K562 (cell line): ENCODE results near the gene CTDSPL. TPM values are rescaled to one million over a fixed set of nuclear protein-coding genes. Genes with fewer than 3 reads are reported as not detected.
A peak's percentile ranks its signal among the peaks of the same experiment; 100 is the strongest.

ENCODE experiments used
- CEBPG ChIP-seq, 3 experiments: fragments of 200-800 bp in 1 of 3; sonication (Bioruptor generic) in 1 of 3; sonication (generic) in 1 of 3; formaldehyde crosslinking in 1 of 3; IDR thresholded peaks in 2 of 3; conservative IDR thresholded peaks in 1 of 3; 2 replicates each; pipeline versions ENCODE4 v1.6.1 to v1.8.0; 2016 to 2022; ENCODE audit warnings: missing compliant biosample characterization in 2 of 3, missing genetic modification characterization in 2 of 3, mild to moderate bottlenecking in 1 of 3, missing genetic modification reagents in 1 of 3
- CREB1 ChIP-seq, 2 experiments: sonication (generic) in 1 of 2; formaldehyde crosslinking in 1 of 2; IDR thresholded peaks; 2 replicates each; pipeline versions ENCODE4 v1.6.1 to v1.8.0; 2012 to 2022; ENCODE audit warnings: inconsistent platforms in 1 of 2, mild to moderate bottlenecking in 1 of 2, missing genetic modification reagents in 1 of 2, moderate library complexity in 1 of 2
- FOXJ3 ChIP-seq: sonication (generic); formaldehyde crosslinking; IDR thresholded peaks from 2 replicates; pipeline ENCODE4 v1.4.0; 2020; ENCODE audit warnings: mild to moderate bottlenecking, missing genetic modification reagents
- HES1 ChIP-seq: fragments of 450-650 bp; IDR thresholded peaks from 2 replicates; pipeline ENCODE4 v1.6.1; 2016; ENCODE audit warnings: low read depth, mild to moderate bottlenecking, moderate library complexity
- HNRNPLL ChIP-seq: fragments of 200-400 bp; formaldehyde crosslinking; IDR thresholded peaks from 2 replicates; pipeline ENCODE4 v1.6.1; 2017; ENCODE audit warnings: low read length, low read depth, mild to moderate bottlenecking; ENCODE audit not compliant: poor library complexity, severe bottlenecking
- ZNF212 ChIP-seq: fragments of 450-650 bp; formaldehyde crosslinking; IDR thresholded peaks from 2 replicates; pipeline ENCODE4 v1.4.0; 2020; ENCODE audit warnings: mild to moderate bottlenecking
- ZNF740 ChIP-seq, 3 experiments: fragments of 200-800 bp in 1 of 3; sonication (Bioruptor generic) in 1 of 3; sonication (generic) in 1 of 3; formaldehyde crosslinking in 1 of 3; IDR thresholded peaks; 2 replicates each; pipeline versions ENCODE4 v1.6.1 to v1.8.0; 2016 to 2022; ENCODE audit warnings: mild to moderate bottlenecking in 2 of 3, missing compliant biosample characterization in 2 of 3, missing genetic modification characterization in 2 of 3, missing genetic modification reagents in 1 of 3
- ZNF778 ChIP-seq: fragments of 450-650 bp; formaldehyde crosslinking; IDR thresholded peaks from 2 replicates; pipeline ENCODE4 v1.4.0; 2020; ENCODE audit warnings: mild to moderate bottlenecking, moderate library complexity
- ZSCAN32 ChIP-seq: fragments of 450-650 bp; formaldehyde crosslinking; IDR thresholded peaks from 2 replicates; pipeline ENCODE4 v1.4.0; 2020; ENCODE audit warnings: mild to moderate bottlenecking, moderate library complexity
- polyA plus RNA-seq, 8 experiments: library from polyadenylated mRNA; depleted of rRNA in 4 of 8; stranded (reverse) in 5 of 8; unstranded in 3 of 8; fragments of >200 nt; fragmentation: Nextera tagmentation in 2 of 8; fragmentation: Illumina TruSeq in 1 of 8; extraction: Ambion mirVana in 2 of 8; extraction: Trizol in 1 of 8; gene quantifications; 2 replicates each; pipeline versions ENCODE4 v1.2.1 to v1.2.3, GENCODE V29; 2011 to 2014; ENCODE audit warnings: inconsistent platforms in 1 of 8, missing spikeins in 1 of 8
- total RNA-seq, 7 experiments: library from RNA; depleted of rRNA in 6 of 7; stranded (reverse); fragments of >200 nt in 6 of 7; fragmentation: Illumina TruSeq in 2 of 7; extraction: Trizol in 2 of 7; gene quantifications; 2 replicates each; pipeline versions ENCODE4 v1.2.1 to v1.2.3, GENCODE V29; 2011 to 2021; ENCODE audit warnings: low replicate concordance in 1 of 7
- TF ChIP-seq, protein P1 (sequence below): fragments of 450-650 bp; IDR thresholded peaks from 2 replicates; pipeline ENCODE4 v1.6.1; 2016; ENCODE audit warnings: mild to moderate bottlenecking, moderate library complexity

CTDSPL gene
- total and polyA plus RNA-seq, 9 of the 15 experiments (the other 6 are each of a cell fraction or from before 2014, with no cell fraction given), result 5.1 to 19.3 (median 11.3) TPM

DNA sequence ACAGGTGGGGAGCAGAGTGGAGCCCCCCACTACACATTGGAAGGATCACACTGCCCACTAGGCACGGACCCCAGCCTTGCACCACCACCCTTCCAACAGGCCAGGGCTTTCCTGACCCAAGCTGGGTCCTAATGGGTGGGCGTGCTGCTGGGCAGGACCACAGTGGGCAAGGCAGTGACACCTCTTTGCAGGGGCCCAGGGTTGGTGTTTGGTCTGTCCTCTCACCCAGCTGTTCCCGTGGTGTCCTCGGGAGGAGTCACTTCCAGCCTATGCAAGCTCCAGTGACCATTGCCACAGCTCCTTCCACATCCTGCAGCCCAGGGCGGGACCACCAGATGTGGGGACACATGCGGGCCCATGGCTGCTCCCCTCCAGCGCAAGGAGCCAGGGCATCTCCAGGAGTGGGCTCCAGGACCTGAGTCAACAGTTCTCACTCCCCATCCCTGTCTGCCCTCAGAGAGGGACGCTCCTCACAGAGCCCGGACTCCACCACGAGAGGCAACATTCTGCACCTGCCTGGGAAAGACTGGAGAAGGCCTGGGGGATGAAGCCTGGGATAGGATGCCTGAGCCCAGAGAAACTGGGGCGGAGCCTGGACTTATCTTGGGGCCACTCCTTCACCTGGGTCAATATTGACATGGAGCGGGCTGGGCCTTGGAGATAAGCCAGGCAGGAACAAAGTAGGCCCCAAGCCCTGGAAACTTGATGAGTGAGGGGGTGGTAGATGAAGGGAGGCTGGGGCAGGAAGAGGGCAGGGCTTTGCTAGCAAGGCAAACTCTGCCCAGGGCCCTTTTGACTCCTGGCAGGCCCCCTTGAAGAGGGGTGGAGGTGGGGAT lies 125.0 kb downstream of the CTDSPL start (continued):
- TF ChIP-seq ZNF778 (no peak), FOXJ3 (CRISPR knock-in tag) (peak; percentile 55; the same call in 1 of the 2 replicates), HES1 (peak; percentile 86), ZNF740 (CRISPR knock-in tag; IDR thresholded peaks at IDR 0.05) (peak; percentile 33), ZNF740 (tag; IDR thresholded peaks at IDR 0.05) (no peak), CEBPG (CRISPR knock-in tag; IDR thresholded peaks at IDR 0.05) (no peak), CEBPG (tag; conservative IDR thresholded peaks at IDR 0.05 in 1 of 2, IDR thresholded peaks at IDR 0.05 in 1 of 2) (no peak), CREB1 (IDR thresholded peaks at IDR 0.05) (peak; percentile 73; the same call in 1 of the 2 replicates), CREB1 (CRISPR knock-in tag; IDR thresholded peaks at IDR 0.05) (peak; percentile 43; the same call in 1 of the 2 replicates), ZSCAN32 (CRISPR knock-in tag) (no peak), HNRNPLL (no peak), ZNF212 (no peak)
- TF ChIP-seq, protein P1, sequence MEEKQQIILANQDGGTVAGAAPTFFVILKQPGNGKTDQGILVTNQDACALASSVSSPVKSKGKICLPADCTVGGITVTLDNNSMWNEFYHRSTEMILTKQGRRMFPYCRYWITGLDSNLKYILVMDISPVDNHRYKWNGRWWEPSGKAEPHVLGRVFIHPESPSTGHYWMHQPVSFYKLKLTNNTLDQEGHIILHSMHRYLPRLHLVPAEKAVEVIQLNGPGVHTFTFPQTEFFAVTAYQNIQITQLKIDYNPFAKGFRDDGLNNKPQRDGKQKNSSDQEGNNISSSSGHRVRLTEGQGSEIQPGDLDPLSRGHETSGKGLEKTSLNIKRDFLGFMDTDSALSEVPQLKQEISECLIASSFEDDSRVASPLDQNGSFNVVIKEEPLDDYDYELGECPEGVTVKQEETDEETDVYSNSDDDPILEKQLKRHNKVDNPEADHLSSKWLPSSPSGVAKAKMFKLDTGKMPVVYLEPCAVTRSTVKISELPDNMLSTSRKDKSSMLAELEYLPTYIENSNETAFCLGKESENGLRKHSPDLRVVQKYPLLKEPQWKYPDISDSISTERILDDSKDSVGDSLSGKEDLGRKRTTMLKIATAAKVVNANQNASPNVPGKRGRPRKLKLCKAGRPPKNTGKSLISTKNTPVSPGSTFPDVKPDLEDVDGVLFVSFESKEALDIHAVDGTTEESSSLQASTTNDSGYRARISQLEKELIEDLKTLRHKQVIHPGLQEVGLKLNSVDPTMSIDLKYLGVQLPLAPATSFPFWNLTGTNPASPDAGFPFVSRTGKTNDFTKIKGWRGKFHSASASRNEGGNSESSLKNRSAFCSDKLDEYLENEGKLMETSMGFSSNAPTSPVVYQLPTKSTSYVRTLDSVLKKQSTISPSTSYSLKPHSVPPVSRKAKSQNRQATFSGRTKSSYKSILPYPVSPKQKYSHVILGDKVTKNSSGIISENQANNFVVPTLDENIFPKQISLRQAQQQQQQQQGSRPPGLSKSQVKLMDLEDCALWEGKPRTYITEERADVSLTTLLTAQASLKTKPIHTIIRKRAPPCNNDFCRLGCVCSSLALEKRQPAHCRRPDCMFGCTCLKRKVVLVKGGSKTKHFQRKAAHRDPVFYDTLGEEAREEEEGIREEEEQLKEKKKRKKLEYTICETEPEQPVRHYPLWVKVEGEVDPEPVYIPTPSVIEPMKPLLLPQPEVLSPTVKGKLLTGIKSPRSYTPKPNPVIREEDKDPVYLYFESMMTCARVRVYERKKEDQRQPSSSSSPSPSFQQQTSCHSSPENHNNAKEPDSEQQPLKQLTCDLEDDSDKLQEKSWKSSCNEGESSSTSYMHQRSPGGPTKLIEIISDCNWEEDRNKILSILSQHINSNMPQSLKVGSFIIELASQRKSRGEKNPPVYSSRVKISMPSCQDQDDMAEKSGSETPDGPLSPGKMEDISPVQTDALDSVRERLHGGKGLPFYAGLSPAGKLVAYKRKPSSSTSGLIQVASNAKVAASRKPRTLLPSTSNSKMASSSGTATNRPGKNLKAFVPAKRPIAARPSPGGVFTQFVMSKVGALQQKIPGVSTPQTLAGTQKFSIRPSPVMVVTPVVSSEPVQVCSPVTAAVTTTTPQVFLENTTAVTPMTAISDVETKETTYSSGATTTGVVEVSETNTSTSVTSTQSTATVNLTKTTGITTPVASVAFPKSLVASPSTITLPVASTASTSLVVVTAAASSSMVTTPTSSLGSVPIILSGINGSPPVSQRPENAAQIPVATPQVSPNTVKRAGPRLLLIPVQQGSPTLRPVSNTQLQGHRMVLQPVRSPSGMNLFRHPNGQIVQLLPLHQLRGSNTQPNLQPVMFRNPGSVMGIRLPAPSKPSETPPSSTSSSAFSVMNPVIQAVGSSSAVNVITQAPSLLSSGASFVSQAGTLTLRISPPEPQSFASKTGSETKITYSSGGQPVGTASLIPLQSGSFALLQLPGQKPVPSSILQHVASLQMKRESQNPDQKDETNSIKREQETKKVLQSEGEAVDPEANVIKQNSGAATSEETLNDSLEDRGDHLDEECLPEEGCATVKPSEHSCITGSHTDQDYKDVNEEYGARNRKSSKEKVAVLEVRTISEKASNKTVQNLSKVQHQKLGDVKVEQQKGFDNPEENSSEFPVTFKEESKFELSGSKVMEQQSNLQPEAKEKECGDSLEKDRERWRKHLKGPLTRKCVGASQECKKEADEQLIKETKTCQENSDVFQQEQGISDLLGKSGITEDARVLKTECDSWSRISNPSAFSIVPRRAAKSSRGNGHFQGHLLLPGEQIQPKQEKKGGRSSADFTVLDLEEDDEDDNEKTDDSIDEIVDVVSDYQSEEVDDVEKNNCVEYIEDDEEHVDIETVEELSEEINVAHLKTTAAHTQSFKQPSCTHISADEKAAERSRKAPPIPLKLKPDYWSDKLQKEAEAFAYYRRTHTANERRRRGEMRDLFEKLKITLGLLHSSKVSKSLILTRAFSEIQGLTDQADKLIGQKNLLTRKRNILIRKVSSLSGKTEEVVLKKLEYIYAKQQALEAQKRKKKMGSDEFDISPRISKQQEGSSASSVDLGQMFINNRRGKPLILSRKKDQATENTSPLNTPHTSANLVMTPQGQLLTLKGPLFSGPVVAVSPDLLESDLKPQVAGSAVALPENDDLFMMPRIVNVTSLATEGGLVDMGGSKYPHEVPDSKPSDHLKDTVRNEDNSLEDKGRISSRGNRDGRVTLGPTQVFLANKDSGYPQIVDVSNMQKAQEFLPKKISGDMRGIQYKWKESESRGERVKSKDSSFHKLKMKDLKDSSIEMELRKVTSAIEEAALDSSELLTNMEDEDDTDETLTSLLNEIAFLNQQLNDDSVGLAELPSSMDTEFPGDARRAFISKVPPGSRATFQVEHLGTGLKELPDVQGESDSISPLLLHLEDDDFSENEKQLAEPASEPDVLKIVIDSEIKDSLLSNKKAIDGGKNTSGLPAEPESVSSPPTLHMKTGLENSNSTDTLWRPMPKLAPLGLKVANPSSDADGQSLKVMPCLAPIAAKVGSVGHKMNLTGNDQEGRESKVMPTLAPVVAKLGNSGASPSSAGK, result no peak
